GM23338 (cell line): ENCODE measurements around the gene FBRS. TPM values are rescaled to one million over a fixed set of nuclear protein-coding genes. Genes with fewer than 3 reads are reported as not detected.
A peak's percentile ranks its signal among the peaks of the same experiment; 100 is the strongest.

Experiments used
- ATAC-seq: fragments of 200-7000 bp; cut with Tn5 transposase; 3 replicates; pipeline ENCODE4 v1.9.1; 2020
- DNase-seq: peaks from one replicate; pipeline ENCODE4 v3.0.0-alpha.2; 2015; ENCODE audit warnings: low spot score
- H2AFZ ChIP-seq: fragments of 200-600 bp; sonication (generic); 2 replicates; pipeline ENCODE4 v1.8.0; 2016; ENCODE audit warnings: antibody characterized with exemption, mild to moderate bottlenecking, moderate library complexity
- H3F3A ChIP-seq: fragments of 200-600 bp; sonication (generic); replicated peaks from 2 replicates; pipeline ENCODE4 v1.8.0; 2017; ENCODE audit warnings: antibody characterized with exemption, mixed run types, low read depth
- H3K27ac ChIP-seq: fragments of 200-600 bp; sonication (generic); 2 replicates; pipeline ENCODE4 v1.6.1; 2016; ENCODE audit warnings: low read depth
- H3K27me3 ChIP-seq: fragments of 200-600 bp; sonication (generic); 2 replicates; pipeline ENCODE4 v1.8.0; 2016; ENCODE audit warnings: mild to moderate bottlenecking, mixed run types, moderate library complexity; ENCODE audit not compliant: insufficient read depth
- H3K36me3 ChIP-seq: fragments of 200-600 bp; sonication (generic); 2 replicates; pipeline ENCODE4 v1.8.0; 2016; ENCODE audit warnings: mild to moderate bottlenecking; ENCODE audit not compliant: insufficient read depth
- H3K4me1 ChIP-seq: fragments of 200-600 bp; sonication (generic); 2 replicates; pipeline ENCODE4 v1.8.0; 2016; ENCODE audit warnings: mild to moderate bottlenecking, moderate library complexity; ENCODE audit not compliant: insufficient read depth
- H3K4me2 ChIP-seq: fragments of 200-600 bp; sonication (generic); 2 replicates; pipeline ENCODE4 v1.7.1; 2017; ENCODE audit warnings: mixed run types
- H3K4me3 ChIP-seq: fragments of 200-600 bp; sonication (generic); 2 replicates; pipeline ENCODE4 v1.6.1; 2016; ENCODE audit warnings: mixed run types
- H3K79me2 ChIP-seq: fragments of 200-600 bp; sonication (generic); replicated peaks from 2 replicates; pipeline ENCODE4 v1.8.0; 2017; ENCODE audit warnings: mild to moderate bottlenecking; ENCODE audit not compliant: insufficient read depth
- H3K9me2 ChIP-seq: fragments of 200-600 bp; sonication (generic); 2 replicates; pipeline ENCODE4 v1.8.0; 2017; ENCODE audit not compliant: insufficient read depth
- H4K20me1 ChIP-seq: fragments of 200-600 bp; sonication (generic); replicated peaks from 2 replicates; pipeline ENCODE4 v1.8.0; 2017; ENCODE audit warnings: mild to moderate bottlenecking; ENCODE audit not compliant: insufficient read depth
- H3K27ac Mint-ChIP-seq: 2 replicates; pipeline ENCODE4 v1.8.0; 2020; ENCODE audit warnings: inconsistent platforms, mild to moderate bottlenecking, moderate library complexity, mixed read lengths
- H3K27me3 Mint-ChIP-seq: 3 replicates; pipeline ENCODE4 v1.8.0; 2022; ENCODE audit warnings: low read depth, mild to moderate bottlenecking, moderate library complexity, mixed read lengths, inconsistent platforms; ENCODE audit not compliant: insufficient read depth, poor library complexity
- H3K36me3 Mint-ChIP-seq: 3 replicates; pipeline ENCODE4 v1.8.0; 2021; ENCODE audit warnings: low read depth, mild to moderate bottlenecking, inconsistent platforms, moderate library complexity, mixed read lengths
- H3K4me1 Mint-ChIP-seq: 3 replicates; pipeline ENCODE4 v1.8.0; 2020; ENCODE audit warnings: mild to moderate bottlenecking, inconsistent platforms, mixed read lengths
- H3K4me3 Mint-ChIP-seq: 3 replicates; pipeline ENCODE4 v1.8.0; 2021; ENCODE audit warnings: moderate library complexity, mild to moderate bottlenecking, inconsistent platforms, mixed read lengths
- H3K9me3 Mint-ChIP-seq: 3 replicates; pipeline ENCODE4 v1.8.0; 2020; ENCODE audit warnings: moderate library complexity, mild to moderate bottlenecking, inconsistent platforms, mixed read lengths
- CREB1 ChIP-seq: fragments of 250-450 bp; sonication (Bioruptor Pico); IDR thresholded peaks from 2 replicates; pipeline ENCODE4 v1.5.0; 2020; ENCODE audit warnings: low read depth, mild to moderate bottlenecking, moderate library complexity
- ZNF114 ChIP-seq: fragments of 250-450 bp; sonication (Bioruptor Pico); IDR thresholded peaks from 2 replicates; pipeline ENCODE4 v1.5.0; 2020; ENCODE audit warnings: mild to moderate bottlenecking, moderate library complexity
- polyA plus RNA-seq: library from polyadenylated mRNA; unstranded; fragments of >200 nt; fragmentation: Nextera tagmentation; extraction: Ambion mirVana; gene quantifications from 2 replicates; pipeline ENCODE4 v1.2.1, GENCODE V29; 2016
- total RNA-seq: library from RNA; depleted of rRNA; stranded (reverse); fragments of >200 nt; shearing (Covaris generic); gene quantifications from 2 replicates; pipeline ENCODE4 v1.2.3, GENCODE V29; 2014
- TF ChIP-seq, protein P1 (sequence below), 2 experiments: fragments of 200-600 bp in 1 of 2; sonication (generic) in 1 of 2; conservative IDR thresholded peaks; 2 replicates each; pipeline versions ENCODE4 v1.5.1 to v1.6.1; 2016 to 2017; ENCODE audit warnings: antibody characterized with exemption in 2 of 2, low read depth in 2 of 2, mild to moderate bottlenecking in 2 of 2, moderate library complexity in 1 of 2
- TF ChIP-seq, protein P2 (sequence below): fragments of 250-450 bp; sonication (Bioruptor Pico); IDR thresholded peaks from 2 replicates; pipeline ENCODE4 v1.5.0; 2020; ENCODE audit warnings: mild to moderate bottlenecking, moderate library complexity
- TF ChIP-seq, protein P3 (sequence below): IDR thresholded peaks from 2 replicates; pipeline ENCODE4 v1.6.1; 2016; ENCODE audit warnings: antibody characterized with exemption

The FBRS gene
- total and polyA plus RNA-seq, 2 experiments from 2014 or later: 2.3 to 7.2 TPM

DNA sequence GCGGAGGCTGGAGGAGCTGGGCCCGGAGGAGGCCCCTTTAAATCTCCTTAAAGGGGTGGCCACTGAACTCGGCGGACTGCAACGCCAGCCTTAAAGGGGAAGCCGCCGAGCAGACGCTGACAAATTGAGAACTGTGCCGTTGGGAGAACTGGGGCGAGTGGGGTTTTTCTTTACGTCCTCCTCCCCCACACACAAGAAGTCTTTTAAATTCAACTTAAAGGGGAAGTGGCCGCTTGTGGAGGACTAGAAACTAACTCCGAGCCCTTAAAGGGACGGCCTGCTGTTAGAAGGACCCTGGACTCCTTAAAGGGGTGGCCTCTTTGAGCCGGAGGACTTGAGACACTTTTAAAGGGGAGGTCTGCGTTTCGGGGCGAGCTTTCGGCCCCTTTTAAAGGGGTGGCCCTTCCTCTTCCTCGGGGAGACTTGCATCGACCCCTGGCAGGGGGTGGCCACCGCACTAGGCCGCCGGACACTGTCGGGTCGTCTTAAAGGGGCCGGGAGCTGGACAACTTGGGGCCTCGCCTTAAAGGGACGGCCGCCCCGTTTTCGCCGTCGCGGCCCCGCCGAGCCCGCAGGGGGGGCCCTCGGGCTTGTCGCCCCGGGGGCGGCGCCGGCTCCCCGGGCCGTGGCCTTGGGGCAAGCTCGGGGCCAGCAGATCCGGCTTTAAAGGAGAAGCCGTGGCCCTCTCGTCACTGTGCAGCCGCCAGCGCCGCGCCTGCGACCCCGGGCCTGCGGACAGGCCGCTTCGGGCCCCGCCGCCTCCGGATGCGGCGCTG is 688 bp downstream of the FBRS start:
- H3K9me3 Mint-ChIP-seq: no peaks in the 10 kb centered on the region; the same call in 2 of the 3 replicates
- H3K27me3 ChIP-seq: peaks cover 50% of the 10 kb centered on the region
- peaks cover 10% of the 10 kb centered on the region; the same call in 1 of the 2 replicates for H3K4me1 ChIP-seq
- peaks cover 52% of the 10 kb centered on the region for H3K27me3 Mint-ChIP-seq
- TF ChIP-seq, protein P1, sequence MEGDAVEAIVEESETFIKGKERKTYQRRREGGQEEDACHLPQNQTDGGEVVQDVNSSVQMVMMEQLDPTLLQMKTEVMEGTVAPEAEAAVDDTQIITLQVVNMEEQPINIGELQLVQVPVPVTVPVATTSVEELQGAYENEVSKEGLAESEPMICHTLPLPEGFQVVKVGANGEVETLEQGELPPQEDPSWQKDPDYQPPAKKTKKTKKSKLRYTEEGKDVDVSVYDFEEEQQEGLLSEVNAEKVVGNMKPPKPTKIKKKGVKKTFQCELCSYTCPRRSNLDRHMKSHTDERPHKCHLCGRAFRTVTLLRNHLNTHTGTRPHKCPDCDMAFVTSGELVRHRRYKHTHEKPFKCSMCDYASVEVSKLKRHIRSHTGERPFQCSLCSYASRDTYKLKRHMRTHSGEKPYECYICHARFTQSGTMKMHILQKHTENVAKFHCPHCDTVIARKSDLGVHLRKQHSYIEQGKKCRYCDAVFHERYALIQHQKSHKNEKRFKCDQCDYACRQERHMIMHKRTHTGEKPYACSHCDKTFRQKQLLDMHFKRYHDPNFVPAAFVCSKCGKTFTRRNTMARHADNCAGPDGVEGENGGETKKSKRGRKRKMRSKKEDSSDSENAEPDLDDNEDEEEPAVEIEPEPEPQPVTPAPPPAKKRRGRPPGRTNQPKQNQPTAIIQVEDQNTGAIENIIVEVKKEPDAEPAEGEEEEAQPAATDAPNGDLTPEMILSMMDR (conservative IDR thresholded peaks at IDR 0.05; ENCODE audit: low read depth in 2 of 2): 0 out of 4 replicates have a peak, but pooled peaks of 1 of the 2 experiments have one; percentile 16
- no peak for TF ChIP-seq ZNF114 (CRISPR knock-in tag)
- H3K36me3 ChIP-seq: no peaks in the 10 kb centered on the region
- peak; percentile 27 for ATAC-seq
- peaks cover 38% of the 10 kb centered on the region for H4K20me1 ChIP-seq
- peaks cover 20% of the 10 kb centered on the region for H3F3A ChIP-seq
- peak overlapping the region; percentile 99 for H3K27ac Mint-ChIP-seq
- H3K4me3 Mint-ChIP-seq: peak overlapping the region; percentile 97
- no peaks in the 10 kb centered on the region for H3K79me2 ChIP-seq
- H3K4me3 ChIP-seq: peak overlapping the region; percentile 58
- H2AFZ ChIP-seq: peak overlapping the region; percentile 34
- H3K4me1 Mint-ChIP-seq: peaks cover 10% of the 10 kb centered on the region; the same call in 2 of the 3 replicates
- peak; percentile 94 for DNase-seq
- H3K36me3 Mint-ChIP-seq: peaks cover 23% of the 10 kb centered on the region
- H3K27ac ChIP-seq: peak overlapping the region; percentile 83
- H3K9me2 ChIP-seq: no peaks in the 10 kb centered on the region
- peak overlapping the region; percentile 88 for H3K4me2 ChIP-seq

DNA sequence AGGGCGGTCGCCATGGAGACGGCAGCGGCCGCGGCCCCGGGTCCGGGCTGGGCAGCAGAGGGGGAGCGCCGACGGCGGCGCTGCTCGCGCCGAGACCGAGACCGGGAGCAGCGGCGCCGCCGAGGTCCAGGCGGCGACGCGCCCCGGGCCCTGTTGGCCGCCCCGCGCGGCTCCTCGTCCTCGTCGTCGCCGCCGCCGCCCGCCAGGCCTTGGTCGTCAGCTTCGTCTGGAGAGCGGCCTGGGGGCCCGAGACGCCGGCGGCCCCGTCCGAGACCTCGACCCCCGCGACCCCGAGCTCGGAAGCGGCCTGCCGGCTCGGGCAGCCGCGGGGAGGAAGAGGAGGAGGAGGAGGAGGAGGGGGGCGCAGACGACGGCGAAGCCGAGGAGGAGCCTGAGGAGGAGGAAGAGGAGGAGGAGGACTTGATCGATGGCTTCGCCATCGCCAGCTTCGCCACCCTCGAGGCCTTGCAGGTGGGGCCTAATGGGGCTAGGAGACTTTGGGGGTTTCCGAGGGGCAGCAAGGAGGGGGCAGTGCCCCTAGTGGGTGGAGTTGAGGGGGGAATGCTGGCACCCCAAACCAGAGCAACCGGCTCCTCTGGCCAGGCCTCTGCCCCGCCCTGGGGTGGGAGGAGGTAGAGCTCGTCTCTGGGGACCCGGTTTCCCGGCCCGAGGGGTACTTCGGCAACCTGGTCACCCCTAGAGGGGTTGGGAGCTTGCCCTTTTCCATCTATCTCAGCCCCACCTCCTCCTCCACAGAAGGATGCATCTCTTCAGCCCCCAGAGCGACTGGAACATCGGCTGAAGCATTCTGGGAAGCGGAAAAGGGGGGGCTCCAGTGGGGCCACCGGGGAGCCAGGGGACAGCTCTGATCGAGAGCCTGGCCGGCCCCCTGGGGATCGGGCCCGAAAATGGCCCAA is 1.5 kb downstream of the FBRS start:
- no peaks in the 10 kb centered on the region for H3K36me3 ChIP-seq
- TF ChIP-seq, protein P2, sequence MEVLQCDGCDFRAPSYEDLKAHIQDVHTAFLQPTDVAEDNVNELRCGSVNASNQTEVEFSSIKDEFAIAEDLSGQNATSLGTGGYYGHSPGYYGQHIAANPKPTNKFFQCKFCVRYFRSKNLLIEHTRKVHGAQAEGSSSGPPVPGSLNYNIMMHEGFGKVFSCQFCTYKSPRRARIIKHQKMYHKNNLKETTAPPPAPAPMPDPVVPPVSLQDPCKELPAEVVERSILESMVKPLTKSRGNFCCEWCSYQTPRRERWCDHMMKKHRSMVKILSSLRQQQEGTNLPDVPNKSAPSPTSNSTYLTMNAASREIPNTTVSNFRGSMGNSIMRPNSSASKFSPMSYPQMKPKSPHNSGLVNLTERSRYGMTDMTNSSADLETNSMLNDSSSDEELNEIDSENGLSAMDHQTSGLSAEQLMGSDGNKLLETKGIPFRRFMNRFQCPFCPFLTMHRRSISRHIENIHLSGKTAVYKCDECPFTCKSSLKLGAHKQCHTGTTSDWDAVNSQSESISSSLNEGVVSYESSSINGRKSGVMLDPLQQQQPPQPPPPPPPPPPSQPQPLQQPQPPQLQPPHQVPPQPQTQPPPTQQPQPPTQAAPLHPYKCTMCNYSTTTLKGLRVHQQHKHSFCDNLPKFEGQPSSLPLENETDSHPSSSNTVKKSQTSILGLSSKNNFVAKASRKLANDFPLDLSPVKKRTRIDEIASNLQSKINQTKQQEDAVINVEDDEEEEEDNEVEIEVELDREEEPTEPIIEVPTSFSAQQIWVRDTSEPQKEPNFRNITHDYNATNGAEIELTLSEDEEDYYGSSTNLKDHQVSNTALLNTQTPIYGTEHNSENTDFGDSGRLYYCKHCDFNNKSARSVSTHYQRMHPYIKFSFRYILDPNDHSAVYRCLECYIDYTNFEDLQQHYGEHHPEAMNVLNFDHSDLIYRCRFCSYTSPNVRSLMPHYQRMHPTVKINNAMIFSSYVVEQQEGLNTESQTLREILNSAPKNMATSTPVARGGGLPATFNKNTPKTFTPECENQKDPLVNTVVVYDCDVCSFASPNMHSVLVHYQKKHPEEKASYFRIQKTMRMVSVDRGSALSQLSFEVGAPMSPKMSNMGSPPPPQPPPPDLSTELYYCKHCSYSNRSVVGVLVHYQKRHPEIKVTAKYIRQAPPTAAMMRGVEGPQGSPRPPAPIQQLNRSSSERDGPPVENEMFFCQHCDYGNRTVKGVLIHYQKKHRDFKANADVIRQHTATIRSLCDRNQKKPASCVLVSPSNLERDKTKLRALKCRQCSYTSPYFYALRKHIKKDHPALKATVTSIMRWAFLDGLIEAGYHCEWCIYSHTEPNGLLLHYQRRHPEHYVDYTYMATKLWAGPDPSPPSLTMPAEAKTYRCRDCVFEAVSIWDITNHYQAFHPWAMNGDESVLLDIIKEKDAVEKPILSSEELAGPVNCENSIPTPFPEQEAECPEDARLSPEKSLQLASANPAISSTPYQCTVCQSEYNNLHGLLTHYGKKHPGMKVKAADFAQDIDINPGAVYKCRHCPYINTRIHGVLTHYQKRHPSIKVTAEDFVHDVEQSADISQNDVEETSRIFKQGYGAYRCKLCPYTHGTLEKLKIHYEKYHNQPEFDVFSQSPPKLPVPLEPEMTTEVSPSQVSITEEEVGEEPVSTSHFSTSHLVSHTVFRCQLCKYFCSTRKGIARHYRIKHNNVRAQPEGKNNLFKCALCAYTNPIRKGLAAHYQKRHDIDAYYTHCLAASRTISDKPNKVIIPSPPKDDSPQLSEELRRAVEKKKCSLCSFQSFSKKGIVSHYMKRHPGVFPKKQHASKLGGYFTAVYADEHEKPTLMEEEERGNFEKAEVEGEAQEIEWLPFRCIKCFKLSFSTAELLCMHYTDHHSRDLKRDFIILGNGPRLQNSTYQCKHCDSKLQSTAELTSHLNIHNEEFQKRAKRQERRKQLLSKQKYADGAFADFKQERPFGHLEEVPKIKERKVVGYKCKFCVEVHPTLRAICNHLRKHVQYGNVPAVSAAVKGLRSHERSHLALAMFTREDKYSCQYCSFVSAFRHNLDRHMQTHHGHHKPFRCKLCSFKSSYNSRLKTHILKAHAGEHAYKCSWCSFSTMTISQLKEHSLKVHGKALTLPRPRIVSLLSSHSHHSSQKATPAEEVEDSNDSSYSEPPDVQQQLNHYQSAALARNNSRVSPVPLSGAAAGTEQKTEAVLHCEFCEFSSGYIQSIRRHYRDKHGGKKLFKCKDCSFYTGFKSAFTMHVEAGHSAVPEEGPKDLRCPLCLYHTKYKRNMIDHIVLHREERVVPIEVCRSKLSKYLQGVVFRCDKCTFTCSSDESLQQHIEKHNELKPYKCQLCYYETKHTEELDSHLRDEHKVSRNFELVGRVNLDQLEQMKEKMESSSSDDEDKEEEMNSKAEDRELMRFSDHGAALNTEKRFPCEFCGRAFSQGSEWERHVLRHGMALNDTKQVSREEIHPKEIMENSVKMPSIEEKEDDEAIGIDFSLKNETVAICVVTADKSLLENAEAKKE (CRISPR knock-in tag): no peak
- no peak for TF ChIP-seq ZNF114 (CRISPR knock-in tag)
- no peak for TF ChIP-seq CREB1 (CRISPR knock-in tag)
- TF ChIP-seq, protein P3, sequence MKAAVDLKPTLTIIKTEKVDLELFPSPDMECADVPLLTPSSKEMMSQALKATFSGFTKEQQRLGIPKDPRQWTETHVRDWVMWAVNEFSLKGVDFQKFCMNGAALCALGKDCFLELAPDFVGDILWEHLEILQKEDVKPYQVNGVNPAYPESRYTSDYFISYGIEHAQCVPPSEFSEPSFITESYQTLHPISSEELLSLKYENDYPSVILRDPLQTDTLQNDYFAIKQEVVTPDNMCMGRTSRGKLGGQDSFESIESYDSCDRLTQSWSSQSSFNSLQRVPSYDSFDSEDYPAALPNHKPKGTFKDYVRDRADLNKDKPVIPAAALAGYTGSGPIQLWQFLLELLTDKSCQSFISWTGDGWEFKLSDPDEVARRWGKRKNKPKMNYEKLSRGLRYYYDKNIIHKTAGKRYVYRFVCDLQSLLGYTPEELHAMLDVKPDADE: no peak

More for the DNA sequence above, 1.5 kb downstream of the FBRS start:
- Histone ChIP-seq H3K27ac (no peak overlapping the region), H3K9me2 (no peaks in the 10 kb centered on the region), H3K4me3 (peak overlapping the region; percentile 58), H3K27me3 (peaks cover 51% of the 10 kb centered on the region), H3K4me2 (peak overlapping the region; percentile 88), H3F3A (peaks cover 20% of the 10 kb centered on the region), H3K4me1 (peaks cover 10% of the 10 kb centered on the region; the same call in 1 of the 2 replicates), H4K20me1 (peaks cover 38% of the 10 kb centered on the region), H3K79me2 (no peaks in the 10 kb centered on the region), H2AFZ (no peak overlapping the region)
- no peak overlapping the region for H3K27ac Mint-ChIP-seq
- peak overlapping the region; percentile 68; the same call in 2 of the 3 replicates for H3K4me3 Mint-ChIP-seq
- no peaks in the 10 kb centered on the region; the same call in 2 of the 3 replicates for H3K9me3 Mint-ChIP-seq
- ATAC-seq: peak; percentile 6; the same call in 2 of the 3 replicates
- peaks cover 10% of the 10 kb centered on the region; the same call in 2 of the 3 replicates for H3K4me1 Mint-ChIP-seq
- peaks cover 24% of the 10 kb centered on the region for H3K36me3 Mint-ChIP-seq
- H3K27me3 Mint-ChIP-seq: peaks cover 52% of the 10 kb centered on the region
- peak; percentile 43 for DNase-seq
